Activated CD4-positive, alpha-beta T cell treated with anti-CD3 and anti-CD28 coated beads, Interleukin-2, amount 10 ng/mL, durations not matched to agents 24 days and 14 days (primary cell): Measurements from ENCODE around the gene BCL11A. TPM values are rescaled to one million over a fixed set of nuclear protein-coding genes. Genes with fewer than 3 reads are reported as not detected.

Source experiments
- DNase-seq: peaks from one replicate; pipeline ENCODE4 v3.0.0; 2022
- H3K27ac Mint-ChIP-seq: one replicate; pipeline ENCODE4 v1.8.0; 2022; ENCODE audit warnings: mild to moderate bottlenecking, mixed read lengths
- H3K27me3 Mint-ChIP-seq: one replicate; pipeline ENCODE4 v1.8.0; 2022; ENCODE audit warnings: mixed read lengths
- H3K36me3 Mint-ChIP-seq: one replicate; pipeline ENCODE4 v1.8.0; 2022; ENCODE audit warnings: low read depth, mild to moderate bottlenecking, mixed read lengths
- H3K4me1 Mint-ChIP-seq: one replicate; pipeline ENCODE4 v1.8.0; 2021; ENCODE audit warnings: mixed read lengths
- H3K4me3 Mint-ChIP-seq: one replicate; pipeline ENCODE4 v1.8.0; 2022; ENCODE audit warnings: mild to moderate bottlenecking, moderate library complexity, mixed read lengths
- H3K9me3 Mint-ChIP-seq: one replicate; pipeline ENCODE4 v1.8.0; 2021; ENCODE audit warnings: mixed read lengths
- intact Hi-C: fragments of 100-400 bp; cut with micrococcal nuclease; formaldehyde crosslinking; loops from one replicate; pipeline ENCODE4 v1.15.1; 2023
- total RNA-seq: library from RNA; stranded (reverse); gene quantifications from 2 replicates; pipeline ENCODE4 v1.2.3, GENCODE V29; 2022

The BCL11A gene
- total RNA-seq, 1 donor from 2014 or later: not detected

DNA sequence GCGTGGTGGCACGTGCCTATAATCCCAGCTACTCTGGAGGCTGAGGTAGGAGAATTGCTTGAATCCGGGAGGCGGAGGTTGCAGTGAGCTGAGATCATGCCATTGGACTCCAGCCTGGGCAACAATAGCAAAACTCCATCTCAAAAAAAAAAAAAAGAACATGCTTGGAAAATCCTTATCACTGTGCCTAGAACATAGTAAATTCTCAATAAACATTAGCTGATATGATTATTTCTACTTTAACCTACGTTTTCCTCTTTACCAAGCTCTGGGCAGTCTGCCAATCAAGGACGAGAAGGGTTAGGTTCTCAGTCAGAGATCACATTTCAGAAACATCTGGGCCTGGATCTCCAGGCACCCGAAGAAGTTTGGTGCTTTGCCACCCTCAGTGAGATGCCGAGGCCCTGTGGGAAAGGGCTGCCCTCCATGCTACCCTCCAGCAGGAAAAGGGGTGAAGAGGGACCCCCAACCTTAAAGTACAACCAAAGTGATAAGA is 107.7 kb downstream of the BCL11A start:
- intact Hi-C loops: no loop called here
- Mint-ChIP-seq H3K4me3 (no peak overlapping the region), H3K4me1 (no peaks in the 10 kb centered on the region), H3K9me3 (no peaks in the 10 kb centered on the region), H3K36me3 (no peaks in the 10 kb centered on the region), H3K27ac (no peak overlapping the region), H3K27me3 (no peaks in the 10 kb centered on the region)
- DNase-seq: no peak

DNA sequence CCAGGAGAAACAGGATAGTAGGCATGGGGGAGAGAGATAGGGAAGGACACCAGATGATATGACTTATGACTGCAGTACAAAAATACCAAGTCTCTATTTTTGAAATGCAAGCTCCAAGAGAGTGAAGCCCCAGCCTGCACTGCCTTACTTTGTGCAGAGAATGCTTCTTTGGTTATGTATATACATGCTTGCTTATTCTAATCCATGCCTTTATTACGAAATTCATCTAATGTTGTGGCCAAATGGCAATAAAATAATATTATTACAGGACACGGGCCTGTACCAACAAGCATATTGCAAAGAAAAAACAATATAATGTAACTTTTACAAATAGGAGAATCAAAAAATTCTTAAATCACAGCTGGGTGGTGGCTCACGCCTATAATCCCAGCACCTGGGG is 110.8 kb downstream of the BCL11A start:
- no peak for DNase-seq
- no peaks in the 10 kb centered on the region for H3K9me3 Mint-ChIP-seq
- no peaks in the 10 kb centered on the region for H3K4me1 Mint-ChIP-seq
- no peaks in the 10 kb centered on the region for H3K27me3 Mint-ChIP-seq
- H3K36me3 Mint-ChIP-seq: no peaks in the 10 kb centered on the region
- no peak overlapping the region for H3K4me3 Mint-ChIP-seq
- intact Hi-C loops: no loop called here
- H3K27ac Mint-ChIP-seq: no peak overlapping the region

DNA sequence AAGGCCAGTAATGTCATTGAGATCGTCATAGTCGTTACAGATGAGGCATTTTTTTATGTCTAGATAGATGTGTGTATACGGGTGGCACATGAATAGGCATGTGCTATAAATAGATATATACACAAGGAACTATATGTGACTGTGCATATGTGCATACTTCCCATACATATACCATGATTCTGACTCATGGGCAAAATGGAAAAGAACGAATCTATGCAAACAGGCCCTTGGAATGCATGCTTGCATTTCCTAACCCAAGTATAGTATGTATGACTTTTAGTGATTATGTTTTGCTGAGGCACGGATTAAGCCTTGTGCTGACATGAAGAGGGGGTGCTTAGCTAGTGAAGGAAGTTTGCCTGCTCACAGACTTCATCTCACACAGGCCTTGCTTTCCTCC is 111.7 kb downstream of the BCL11A start:
- Mint-ChIP-seq H3K27me3 (no peaks in the 10 kb centered on the region), H3K4me1 (no peaks in the 10 kb centered on the region), H3K4me3 (no peak overlapping the region), H3K9me3 (no peaks in the 10 kb centered on the region), H3K36me3 (no peaks in the 10 kb centered on the region), H3K27ac (no peak overlapping the region)
- no peak for DNase-seq
- intact Hi-C loops: no loop called here

DNA sequence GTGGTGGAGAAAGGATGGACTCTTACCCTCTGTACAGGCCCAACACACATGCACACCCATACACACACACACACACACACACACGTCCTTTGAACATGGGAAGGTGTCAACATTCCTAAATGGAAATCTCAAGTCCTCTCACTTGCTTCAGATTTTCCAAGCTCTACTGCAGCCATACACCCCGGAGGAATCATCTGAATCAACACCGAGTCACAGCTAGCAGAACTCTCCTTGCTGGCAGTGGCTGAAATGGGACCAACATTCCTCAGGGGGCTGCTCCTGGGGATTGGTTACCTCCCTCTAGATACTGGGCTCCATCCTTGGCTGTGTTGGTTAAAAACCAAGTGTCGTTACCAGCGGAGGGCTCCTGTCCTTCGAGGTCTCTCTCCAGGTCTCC is 112.7 kb downstream of the BCL11A start:
- Mint-ChIP-seq H3K4me3 (no peak overlapping the region), H3K36me3 (no peaks in the 10 kb centered on the region), H3K27me3 (no peaks in the 10 kb centered on the region), H3K4me1 (no peaks in the 10 kb centered on the region), H3K9me3 (no peaks in the 10 kb centered on the region), H3K27ac (no peak overlapping the region)
- intact Hi-C loops: no loop called here
- DNase-seq: no peak

DNA sequence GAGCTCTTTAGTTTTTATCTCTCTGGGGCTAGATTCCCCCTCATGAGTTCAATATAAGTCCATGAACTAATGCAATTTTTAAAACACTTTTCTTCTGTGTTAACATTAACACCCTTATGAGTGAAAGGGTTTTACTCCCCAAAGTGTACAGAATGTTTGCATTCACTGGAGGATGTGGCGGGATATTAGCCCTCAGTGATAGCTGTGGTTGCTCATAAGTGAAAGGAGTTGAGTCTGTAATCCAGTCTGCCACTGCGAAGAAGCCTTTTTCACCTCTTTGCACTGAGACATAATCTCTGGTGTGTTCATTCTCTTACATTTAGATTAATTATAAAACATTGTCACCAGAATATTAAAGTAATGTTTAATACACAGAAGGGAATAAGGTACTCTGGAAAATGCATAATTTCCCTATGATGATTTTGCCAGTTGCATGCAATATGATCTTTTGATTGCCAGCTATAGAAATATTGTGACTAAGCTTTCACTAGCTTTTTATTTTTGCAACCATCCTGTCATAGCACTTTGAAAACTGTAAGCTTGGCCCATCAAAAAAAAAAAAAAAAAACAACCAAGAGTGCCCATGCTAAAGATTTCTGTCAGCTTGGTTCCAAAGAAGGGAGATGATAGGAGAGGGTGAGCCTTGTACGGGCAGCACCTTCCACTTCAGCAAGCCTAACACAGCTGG is 113.2 kb downstream of the BCL11A start:
- Mint-ChIP-seq H3K4me3 (no peak overlapping the region), H3K9me3 (no peaks in the 10 kb centered on the region), H3K27ac (no peak overlapping the region), H3K4me1 (no peaks in the 10 kb centered on the region), H3K36me3 (no peaks in the 10 kb centered on the region), H3K27me3 (no peaks in the 10 kb centered on the region)
- intact Hi-C loops: no loop called here
- DNase-seq: no peak

DNA sequence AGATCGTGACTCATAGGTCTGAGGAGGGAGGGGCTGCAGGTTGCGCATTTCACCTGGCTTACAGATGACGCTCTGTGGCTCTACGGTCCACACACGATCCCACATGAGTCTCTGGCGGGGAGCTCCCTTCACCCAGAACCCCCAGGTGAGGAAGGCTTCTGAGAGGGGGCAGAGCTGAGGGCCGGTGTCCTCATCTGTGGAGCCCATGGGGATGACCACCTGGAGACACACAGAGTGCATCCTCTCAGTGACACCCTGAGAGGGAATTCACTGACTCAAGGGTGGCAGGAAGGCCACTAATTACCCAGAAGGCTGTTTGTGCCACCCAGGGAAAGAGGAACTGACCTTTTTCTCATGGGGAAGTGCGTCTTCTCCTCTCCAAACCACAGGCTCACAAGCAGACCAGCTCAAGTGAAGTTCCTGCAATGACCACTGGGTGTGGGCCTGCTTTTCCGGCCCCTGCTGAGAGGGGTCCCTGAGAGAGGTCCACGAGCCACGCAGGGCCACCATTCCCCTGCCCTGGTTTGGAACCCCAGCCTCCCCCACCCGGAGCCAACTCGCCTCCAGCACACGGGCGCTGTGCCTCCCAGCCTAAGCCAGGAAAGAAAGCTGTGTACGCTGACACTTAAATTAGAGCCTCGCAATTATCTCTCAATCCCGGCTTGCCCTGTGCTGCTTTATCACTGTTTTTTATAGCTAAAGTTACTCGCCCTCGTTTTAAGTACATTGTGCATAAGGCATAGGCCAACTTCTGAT is 114.1 kb downstream of the BCL11A start:
- no peaks in the 10 kb centered on the region for H3K9me3 Mint-ChIP-seq
- no peaks in the 10 kb centered on the region for H3K4me1 Mint-ChIP-seq
- DNase-seq: no peak
- no peak overlapping the region for H3K27ac Mint-ChIP-seq
- intact Hi-C loops: no loop called here
- H3K27me3 Mint-ChIP-seq: no peaks in the 10 kb centered on the region
- H3K36me3 Mint-ChIP-seq: no peaks in the 10 kb centered on the region
- no peak overlapping the region for H3K4me3 Mint-ChIP-seq

DNA sequence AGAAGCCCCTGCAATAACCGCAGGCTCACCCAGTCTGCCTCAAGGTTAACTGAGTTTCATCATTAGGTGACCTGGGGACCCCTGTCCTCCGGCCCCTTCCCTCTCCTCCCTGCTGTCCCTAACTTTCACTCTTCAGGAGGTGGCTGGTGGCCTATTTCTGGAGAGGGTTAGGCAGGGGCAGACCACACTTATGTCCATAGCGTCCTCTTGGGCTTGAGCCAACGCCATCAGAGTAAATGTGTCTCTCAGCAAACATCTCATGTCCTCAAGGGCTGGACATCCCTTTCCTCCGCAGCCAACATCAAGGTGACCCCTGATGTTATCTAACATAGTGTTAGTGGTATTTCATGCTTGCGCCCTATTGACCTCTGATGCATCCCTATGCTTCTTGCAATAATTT is 114.8 kb downstream of the BCL11A start:
- no peak overlapping the region for H3K4me3 Mint-ChIP-seq
- no peak overlapping the region for H3K27ac Mint-ChIP-seq
- no peak for DNase-seq
- H3K27me3 Mint-ChIP-seq: no peaks in the 10 kb centered on the region
- no peaks in the 10 kb centered on the region for H3K9me3 Mint-ChIP-seq
- H3K4me1 Mint-ChIP-seq: no peaks in the 10 kb centered on the region
- intact Hi-C loops: no loop called here
- no peaks in the 10 kb centered on the region for H3K36me3 Mint-ChIP-seq

DNA sequence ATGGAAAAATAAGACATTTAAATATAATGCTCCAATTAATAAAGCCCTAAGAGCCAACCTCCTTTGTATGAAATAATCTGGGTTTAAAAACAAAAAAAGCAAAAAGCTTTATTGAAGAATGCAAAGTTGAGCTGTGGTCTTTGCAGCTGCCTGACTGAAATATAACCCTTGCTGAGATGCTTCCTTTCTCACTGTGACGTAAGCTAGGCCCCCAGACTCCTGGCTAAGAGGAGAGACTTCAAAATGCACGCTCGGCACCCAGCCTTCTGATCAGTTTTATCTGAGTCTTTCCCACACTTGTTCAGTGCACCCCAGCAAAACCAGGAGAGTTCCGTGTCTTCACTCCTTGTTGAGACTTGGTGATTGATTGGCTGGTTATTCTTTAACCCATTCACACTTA is 115.3 kb downstream of the BCL11A start:
- Mint-ChIP-seq H3K27ac (no peak overlapping the region), H3K4me3 (no peak overlapping the region), H3K9me3 (no peaks in the 10 kb centered on the region), H3K4me1 (no peaks in the 10 kb centered on the region), H3K36me3 (no peaks in the 10 kb centered on the region), H3K27me3 (no peaks in the 10 kb centered on the region)
- DNase-seq: no peak
- intact Hi-C loops: no loop called here

DNA sequence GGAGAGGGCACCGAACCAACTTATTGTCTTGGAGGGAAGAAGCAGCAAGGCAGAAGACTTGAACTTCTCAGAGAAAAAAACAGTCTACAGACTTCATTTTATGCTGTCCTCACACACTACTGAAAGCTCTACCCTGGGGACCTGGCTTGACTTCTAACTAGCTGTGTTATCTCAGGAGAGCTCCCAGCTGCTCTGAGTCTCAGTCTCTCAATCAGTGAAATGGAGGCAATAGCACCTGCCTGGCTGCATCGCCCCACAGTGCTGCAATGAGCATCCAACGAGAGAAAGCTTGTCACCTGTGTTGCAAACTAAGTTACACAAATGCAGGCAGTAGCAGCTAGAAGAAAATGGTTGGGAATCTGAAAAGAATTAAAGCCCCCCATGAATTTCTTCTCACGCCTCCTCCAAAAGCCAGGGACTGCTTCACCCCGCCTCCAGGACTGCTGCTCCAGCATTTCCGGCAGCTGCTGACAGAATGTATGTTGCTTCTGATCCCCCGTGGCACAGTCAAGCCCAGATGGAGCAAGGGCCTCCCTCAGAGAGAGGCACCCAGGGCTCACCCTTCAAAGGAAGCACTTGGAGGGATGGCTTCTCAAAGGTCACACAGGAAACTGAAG is 116.3 kb downstream of the BCL11A start:
- intact Hi-C loops: no loop called here
- DNase-seq: no peak
- Mint-ChIP-seq H3K36me3 (no peaks in the 10 kb centered on the region), H3K9me3 (no peaks in the 10 kb centered on the region), H3K4me3 (no peak overlapping the region), H3K27ac (no peak overlapping the region), H3K27me3 (no peaks in the 10 kb centered on the region), H3K4me1 (no peaks in the 10 kb centered on the region)

DNA sequence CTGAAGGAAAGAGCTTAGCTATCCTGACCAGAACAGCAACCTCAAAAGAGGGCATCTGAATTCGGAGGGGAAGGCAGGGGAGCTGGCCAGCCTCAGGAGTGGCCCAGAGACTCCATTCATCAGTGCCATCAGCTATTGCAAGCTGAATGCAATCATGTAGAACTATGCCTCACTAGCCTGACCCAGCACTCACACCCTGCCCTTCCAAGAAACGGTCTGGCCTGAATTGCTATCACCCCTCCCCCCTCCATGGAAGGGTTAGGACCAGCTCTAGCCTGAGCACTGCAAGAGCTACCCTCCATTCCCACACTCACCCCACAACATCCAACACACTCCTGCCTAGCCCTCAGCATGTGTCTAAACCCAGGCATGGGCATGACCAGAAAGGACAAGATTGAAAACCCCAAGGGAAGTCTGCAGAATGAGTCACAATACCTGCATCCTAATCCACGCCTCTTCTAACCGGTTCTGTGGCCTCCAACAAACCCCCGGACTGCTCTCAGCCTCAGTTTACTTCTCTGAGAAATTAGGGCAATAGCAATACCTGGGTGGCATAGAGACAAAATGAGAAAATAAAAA is 120.3 kb downstream of the BCL11A start:
- Mint-ChIP-seq H3K9me3 (no peaks in the 10 kb centered on the region), H3K4me1 (no peaks in the 10 kb centered on the region), H3K36me3 (no peaks in the 10 kb centered on the region), H3K4me3 (no peak overlapping the region), H3K27me3 (no peaks in the 10 kb centered on the region), H3K27ac (no peak overlapping the region)
- intact Hi-C loops: no loop called here
- DNase-seq: no peak

DNA sequence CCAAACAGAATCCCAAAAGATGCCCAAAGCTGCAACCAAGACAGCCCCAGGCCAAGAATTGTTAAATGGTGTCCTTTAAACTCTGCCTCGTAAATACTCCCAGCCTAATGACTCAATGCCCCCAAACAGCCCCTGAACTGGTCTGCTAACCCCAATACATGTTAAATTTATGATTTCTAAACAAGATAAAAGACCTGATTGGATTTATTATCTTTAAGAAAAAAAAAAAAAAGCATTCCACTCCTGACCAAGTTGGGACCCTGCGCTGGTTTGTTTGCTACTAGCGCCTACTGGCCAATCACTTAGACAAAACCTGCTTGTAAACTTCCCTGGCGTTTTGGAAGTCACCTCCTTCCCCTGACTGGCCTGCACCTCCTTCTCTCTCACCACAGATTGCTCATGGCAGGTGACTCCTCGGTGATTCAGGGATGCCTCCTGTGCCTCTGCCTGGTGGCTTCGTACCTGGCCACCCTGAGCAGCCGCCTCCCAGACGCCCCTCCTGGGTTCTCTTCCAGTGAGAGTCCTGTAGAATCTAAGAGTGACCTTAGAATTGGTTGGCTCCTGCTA is 121.3 kb downstream of the BCL11A start:
- DNase-seq: no peak
- H3K4me3 Mint-ChIP-seq: no peak overlapping the region
- intact Hi-C loops: no loop called here
- no peaks in the 10 kb centered on the region for H3K4me1 Mint-ChIP-seq
- H3K27me3 Mint-ChIP-seq: no peaks in the 10 kb centered on the region
- H3K9me3 Mint-ChIP-seq: no peaks in the 10 kb centered on the region
- H3K27ac Mint-ChIP-seq: no peak overlapping the region
- H3K36me3 Mint-ChIP-seq: no peaks in the 10 kb centered on the region

DNA sequence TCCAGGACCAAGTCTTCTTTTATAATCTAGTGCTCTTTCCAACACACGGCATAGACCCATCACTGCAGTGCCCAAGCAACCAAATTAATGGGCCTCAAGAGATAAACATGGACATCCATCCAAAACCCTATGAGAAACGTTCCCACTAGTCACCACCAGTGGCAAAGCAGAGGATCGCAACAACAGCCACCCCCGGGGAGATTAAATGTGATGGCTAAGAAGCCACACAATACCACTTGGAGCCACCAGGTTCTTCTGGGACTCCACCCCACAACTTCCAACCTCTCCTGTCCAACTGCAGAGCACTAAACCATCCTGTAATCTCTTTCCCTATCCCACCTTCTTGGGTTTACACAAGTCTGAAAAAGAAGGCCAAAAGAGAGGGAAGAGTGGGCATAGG is 123.8 kb downstream of the BCL11A start:
- no peaks in the 10 kb centered on the region for H3K9me3 Mint-ChIP-seq
- H3K4me1 Mint-ChIP-seq: no peaks in the 10 kb centered on the region
- no peak overlapping the region for H3K4me3 Mint-ChIP-seq

DNA sequence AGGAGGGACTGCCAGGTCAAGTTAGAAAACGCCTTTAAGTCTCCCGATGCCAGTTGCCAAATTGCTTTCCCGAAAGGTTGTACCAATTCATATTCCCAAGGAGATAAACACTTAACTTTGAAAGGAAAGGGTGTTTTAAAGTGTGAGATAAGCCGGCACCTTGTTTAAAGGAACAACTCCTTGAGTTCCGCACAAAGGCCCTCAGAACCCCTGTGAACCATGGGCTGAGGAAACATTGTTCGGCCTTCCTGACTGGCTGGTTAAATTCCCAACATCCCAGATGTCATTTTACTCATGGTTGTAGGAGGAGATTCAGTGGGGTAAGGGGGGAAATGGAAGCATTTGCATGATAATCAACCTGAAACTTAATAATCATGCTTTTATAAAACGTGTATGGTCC is 126.6 kb downstream of the BCL11A start:
- H3K36me3 Mint-ChIP-seq: no peaks in the 10 kb centered on the region
- H3K27me3 Mint-ChIP-seq: no peaks in the 10 kb centered on the region
- DNase-seq: no peak
- no peaks in the 10 kb centered on the region for H3K4me1 Mint-ChIP-seq
- no peaks in the 10 kb centered on the region for H3K9me3 Mint-ChIP-seq
- intact Hi-C loops: no loop called here
- H3K4me3 Mint-ChIP-seq: no peak overlapping the region
- H3K27ac Mint-ChIP-seq: no peak overlapping the region

More for the DNA sequence above, 123.8 kb downstream of the BCL11A start:
- intact Hi-C loops: no loop called here
- H3K27ac Mint-ChIP-seq: no peak overlapping the region
- H3K27me3 Mint-ChIP-seq: no peaks in the 10 kb centered on the region
- H3K36me3 Mint-ChIP-seq: no peaks in the 10 kb centered on the region
- DNase-seq: no peak

DNA sequence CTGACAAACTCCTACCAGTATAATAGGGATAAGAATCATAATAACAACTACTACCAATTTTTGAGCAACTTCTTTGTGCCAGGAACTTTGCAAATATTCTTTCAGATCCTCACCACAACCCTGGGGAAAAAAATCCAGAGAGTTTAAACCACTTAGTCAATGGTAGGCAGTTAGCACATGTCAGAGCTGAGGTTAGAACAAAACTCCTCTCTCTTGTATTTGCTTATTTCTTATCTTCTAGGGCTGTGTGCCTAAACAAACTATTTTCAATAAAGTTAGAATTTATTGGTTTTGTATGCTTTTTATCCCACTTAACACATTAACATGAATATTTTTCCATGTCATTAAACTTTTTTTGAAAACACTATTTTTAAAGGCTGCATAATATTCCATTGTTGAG is 127.1 kb downstream of the BCL11A start:
- no peak for DNase-seq
- no peaks in the 10 kb centered on the region for H3K4me1 Mint-ChIP-seq
- no peaks in the 10 kb centered on the region for H3K36me3 Mint-ChIP-seq
- intact Hi-C loops: no loop called here
- no peaks in the 10 kb centered on the region for H3K9me3 Mint-ChIP-seq
- H3K4me3 Mint-ChIP-seq: no peak overlapping the region
- H3K27me3 Mint-ChIP-seq: no peaks in the 10 kb centered on the region
- no peak overlapping the region for H3K27ac Mint-ChIP-seq
